ENCODE measurements around the gene STX4.

The STX4 gene

DNA sequence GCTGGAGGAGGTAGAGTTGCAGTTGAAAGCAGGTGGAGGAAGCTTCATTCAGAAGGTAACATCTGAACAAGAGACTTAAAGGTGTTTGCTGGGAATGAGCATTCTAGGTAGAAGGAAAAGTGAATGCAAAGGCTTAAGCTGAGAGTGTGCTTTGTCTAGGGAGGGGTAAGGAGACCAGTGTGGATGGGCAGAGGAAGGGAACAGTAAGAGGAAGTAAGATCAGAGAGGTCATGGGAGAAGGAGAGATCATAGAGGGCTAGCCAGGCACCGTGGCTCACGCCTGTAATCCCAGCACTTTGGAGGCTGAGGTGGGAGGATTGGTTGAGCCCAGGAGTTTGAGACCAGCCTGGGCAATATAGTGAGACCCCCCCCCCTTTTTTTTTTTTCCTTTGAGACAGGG, 3.3 kb downstream of the STX4 start:
- H3K4me1 ChIP-seq (ENCODE audit: insufficient read depth, low read length, poor library complexity, severe bottlenecking), result peaks cover 6% of the 10 kb centered on the region
- no peaks in the 10 kb centered on the region for H3K27me3 ChIP-seq (ENCODE audit: insufficient read depth, low read length, poor library complexity, severe bottlenecking)
- H3K9me3 ChIP-seq (ENCODE audit: insufficient read depth, low read depth, low read length), result no peaks in the 10 kb centered on the region
- no peaks in the 10 kb centered on the region for H3F3A ChIP-seq (ENCODE audit: low read depth)
- TF ChIP-seq, protein P1, sequence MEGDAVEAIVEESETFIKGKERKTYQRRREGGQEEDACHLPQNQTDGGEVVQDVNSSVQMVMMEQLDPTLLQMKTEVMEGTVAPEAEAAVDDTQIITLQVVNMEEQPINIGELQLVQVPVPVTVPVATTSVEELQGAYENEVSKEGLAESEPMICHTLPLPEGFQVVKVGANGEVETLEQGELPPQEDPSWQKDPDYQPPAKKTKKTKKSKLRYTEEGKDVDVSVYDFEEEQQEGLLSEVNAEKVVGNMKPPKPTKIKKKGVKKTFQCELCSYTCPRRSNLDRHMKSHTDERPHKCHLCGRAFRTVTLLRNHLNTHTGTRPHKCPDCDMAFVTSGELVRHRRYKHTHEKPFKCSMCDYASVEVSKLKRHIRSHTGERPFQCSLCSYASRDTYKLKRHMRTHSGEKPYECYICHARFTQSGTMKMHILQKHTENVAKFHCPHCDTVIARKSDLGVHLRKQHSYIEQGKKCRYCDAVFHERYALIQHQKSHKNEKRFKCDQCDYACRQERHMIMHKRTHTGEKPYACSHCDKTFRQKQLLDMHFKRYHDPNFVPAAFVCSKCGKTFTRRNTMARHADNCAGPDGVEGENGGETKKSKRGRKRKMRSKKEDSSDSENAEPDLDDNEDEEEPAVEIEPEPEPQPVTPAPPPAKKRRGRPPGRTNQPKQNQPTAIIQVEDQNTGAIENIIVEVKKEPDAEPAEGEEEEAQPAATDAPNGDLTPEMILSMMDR (conservative IDR thresholded peaks at IDR 0.05; ENCODE audit: low read length), result no peak
- no peak for TF ChIP-seq EZH2phosphoT487 (IDR thresholded peaks at IDR 0.05; ENCODE audit: borderline replicate concordance)
- no peak overlapping the region for H3K9ac ChIP-seq (ENCODE audit: low read depth, low read length, poor library complexity, severe bottlenecking)
- H3K36me3 ChIP-seq (ENCODE audit: insufficient read depth, low read length), result no peaks in the 10 kb centered on the region
- H3K9me2 ChIP-seq (replicated peaks; ENCODE audit: low read depth, low read length), result no peaks in the 10 kb centered on the region
- H3K79me2 ChIP-seq (ENCODE audit: insufficient read depth, low read length), result 0 out of 2 replicates have a peak, but pooled peaks cover 5% of the 10 kb centered on the region
- H3K4me3 ChIP-seq (ENCODE audit: low read length, poor library complexity, severe bottlenecking), result no peak overlapping the region
- H3K4me2 ChIP-seq (ENCODE audit: low read depth, low read length, poor library complexity, severe bottlenecking), result no peak overlapping the region
- H2AFZ ChIP-seq (ENCODE audit: low read length), result no peak overlapping the region
- peaks cover 7% of the 10 kb centered on the region for H4K20me1 ChIP-seq (ENCODE audit: insufficient read depth, low read length, poor library complexity, severe bottlenecking)

DNA sequence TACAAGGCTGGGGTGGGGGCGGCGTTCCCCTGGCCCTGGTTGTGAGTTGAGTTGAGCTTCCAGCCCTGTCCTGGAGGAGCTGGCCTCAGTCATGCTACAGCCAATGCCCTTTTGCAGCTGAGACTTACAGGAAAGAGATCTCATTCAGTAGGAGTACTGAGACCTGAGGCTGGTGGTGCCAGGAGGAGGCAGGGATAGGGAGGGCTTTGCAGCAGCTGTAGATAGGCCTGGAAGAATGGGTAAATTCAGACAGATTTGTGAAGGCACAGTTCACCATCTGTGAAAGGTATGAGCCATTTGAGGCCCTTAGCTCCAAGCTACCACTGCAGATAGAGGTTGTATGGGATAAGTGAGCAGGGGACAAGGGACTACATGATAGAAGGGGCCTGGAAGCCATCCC, 5.6 kb downstream of the STX4 start:
- Histone ChIP-seq H4K20me1 (ENCODE audit: insufficient read depth, low read length, poor library complexity, severe bottlenecking) (peaks cover 7% of the 10 kb centered on the region), H3K36me3 (ENCODE audit: insufficient read depth, low read length) (no peaks in the 10 kb centered on the region), H3K9ac (ENCODE audit: low read depth, low read length, poor library complexity, severe bottlenecking) (no peak overlapping the region), H3K79me2 (ENCODE audit: insufficient read depth, low read length) (0 out of 2 replicates have a peak, but pooled peaks cover under 1% of the 10 kb centered on the region), H3K27me3 (ENCODE audit: insufficient read depth, low read length, poor library complexity, severe bottlenecking) (no peaks in the 10 kb centered on the region), H3F3A (ENCODE audit: low read depth) (no peaks in the 10 kb centered on the region), H2AFZ (ENCODE audit: low read length) (no peak overlapping the region), H3K4me1 (ENCODE audit: insufficient read depth, low read length, poor library complexity, severe bottlenecking) (no peaks in the 10 kb centered on the region), H3K9me3 (ENCODE audit: insufficient read depth, low read depth, low read length) (no peaks in the 10 kb centered on the region), H3K9me2 (replicated peaks; ENCODE audit: low read depth, low read length) (no peaks in the 10 kb centered on the region), H3K4me2 (ENCODE audit: low read depth, low read length, poor library complexity, severe bottlenecking) (no peak overlapping the region), H3K4me3 (ENCODE audit: low read length, poor library complexity, severe bottlenecking) (no peak overlapping the region)
- TF ChIP-seq, protein P1 (conservative IDR thresholded peaks at IDR 0.05; ENCODE audit: low read length), result no peak

DNA sequence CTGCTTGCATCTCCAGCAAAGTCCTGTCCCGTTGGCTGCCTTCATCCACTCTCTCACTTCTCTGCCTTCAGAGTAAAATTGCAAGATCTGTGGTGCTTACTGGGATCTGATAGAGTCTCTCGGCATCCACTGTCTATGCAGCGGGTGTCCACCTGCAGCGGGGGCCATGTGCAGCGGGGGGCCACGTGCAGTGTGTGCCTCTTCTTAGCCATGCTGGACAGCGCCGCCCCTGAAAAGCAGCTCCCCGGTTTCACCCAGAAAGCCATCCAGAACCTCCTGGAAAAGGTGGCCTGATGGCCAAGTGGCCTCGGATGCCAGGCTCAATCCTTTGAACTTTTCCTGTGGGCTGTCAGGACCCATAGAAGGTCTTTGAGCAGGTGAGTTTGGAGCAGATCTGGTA, 9.5 kb downstream of the STX4 start:
- Histone ChIP-seq H2AFZ (ENCODE audit: low read length) (no peak overlapping the region), H3K27me3 (ENCODE audit: insufficient read depth, low read length, poor library complexity, severe bottlenecking) (no peaks in the 10 kb centered on the region), H3K79me2 (ENCODE audit: insufficient read depth, low read length) (no peaks in the 10 kb centered on the region), H3K36me3 (ENCODE audit: insufficient read depth, low read length) (no peaks in the 10 kb centered on the region), H3K9me3 (ENCODE audit: insufficient read depth, low read depth, low read length) (no peaks in the 10 kb centered on the region), H3K4me2 (ENCODE audit: low read depth, low read length, poor library complexity, severe bottlenecking) (no peak overlapping the region), H3K4me1 (ENCODE audit: insufficient read depth, low read length, poor library complexity, severe bottlenecking) (no peaks in the 10 kb centered on the region), H3F3A (ENCODE audit: low read depth) (no peaks in the 10 kb centered on the region), H4K20me1 (ENCODE audit: insufficient read depth, low read length, poor library complexity, severe bottlenecking) (no peaks in the 10 kb centered on the region), H3K9me2 (replicated peaks; ENCODE audit: low read depth, low read length) (no peaks in the 10 kb centered on the region), H3K9ac (ENCODE audit: low read depth, low read length, poor library complexity, severe bottlenecking) (no peak overlapping the region), H3K4me3 (ENCODE audit: low read length, poor library complexity, severe bottlenecking) (no peak overlapping the region)
- TF ChIP-seq EZH2phosphoT487 (IDR thresholded peaks at IDR 0.05; ENCODE audit: borderline replicate concordance), result no peak
- TF ChIP-seq, protein P1 (conservative IDR thresholded peaks at IDR 0.05; ENCODE audit: low read length), result no peak
